ENCODE results near the gene DMRT3. TPM values are rescaled to one million over a fixed set of nuclear protein-coding genes. Genes with fewer than 3 reads are reported as not detected.

DMRT3 gene
- polyA plus RNA-seq, 10 donors: 0.07 to 1.6 (median 1.3) TPM; not detected in 1

Other genes with a start within 250 kb of the DMRT3 start
- gene DMRT1, start 135.0 kb upstream of the DMRT3 start, polyA plus RNA-seq (ENCODE audit: insufficient read length in 10 of 10): under 1 TPM in 3 of 10 donors, not detected in 7; 0.13 to 0.19 (median 0.16) TPM
- gene DMRT2, start 73.7 kb downstream of the DMRT3 start, polyA plus RNA-seq (ENCODE audit: insufficient read length in 10 of 10): 10 to 100 TPM; 22.1 to 40.9 (median 30.8) TPM